Loucy (cell line): ENCODE results near the gene SKI.

ENCODE experiments used
- EZH2phosphoT487 ChIP-seq: fragments of 200-600 bp; IDR thresholded peaks from 2 replicates; pipeline ENCODE4 v1.6.1; 2018; ENCODE audit warnings: antibody characterized with exemption, mild to moderate bottlenecking, moderate library complexity, borderline replicate concordance
- TF ChIP-seq, protein P1 (sequence below): fragments of 200-600 bp; sonication (generic); conservative IDR thresholded peaks from 2 replicates; pipeline ENCODE4 v1.5.1; 2014; ENCODE audit warnings: mild to moderate bottlenecking, antibody characterized with exemption, low read length

GRCh38 chr1:2268285-2269056, 40.4 kb downstream of the SKI start:
- TF ChIP-seq, protein P1, sequence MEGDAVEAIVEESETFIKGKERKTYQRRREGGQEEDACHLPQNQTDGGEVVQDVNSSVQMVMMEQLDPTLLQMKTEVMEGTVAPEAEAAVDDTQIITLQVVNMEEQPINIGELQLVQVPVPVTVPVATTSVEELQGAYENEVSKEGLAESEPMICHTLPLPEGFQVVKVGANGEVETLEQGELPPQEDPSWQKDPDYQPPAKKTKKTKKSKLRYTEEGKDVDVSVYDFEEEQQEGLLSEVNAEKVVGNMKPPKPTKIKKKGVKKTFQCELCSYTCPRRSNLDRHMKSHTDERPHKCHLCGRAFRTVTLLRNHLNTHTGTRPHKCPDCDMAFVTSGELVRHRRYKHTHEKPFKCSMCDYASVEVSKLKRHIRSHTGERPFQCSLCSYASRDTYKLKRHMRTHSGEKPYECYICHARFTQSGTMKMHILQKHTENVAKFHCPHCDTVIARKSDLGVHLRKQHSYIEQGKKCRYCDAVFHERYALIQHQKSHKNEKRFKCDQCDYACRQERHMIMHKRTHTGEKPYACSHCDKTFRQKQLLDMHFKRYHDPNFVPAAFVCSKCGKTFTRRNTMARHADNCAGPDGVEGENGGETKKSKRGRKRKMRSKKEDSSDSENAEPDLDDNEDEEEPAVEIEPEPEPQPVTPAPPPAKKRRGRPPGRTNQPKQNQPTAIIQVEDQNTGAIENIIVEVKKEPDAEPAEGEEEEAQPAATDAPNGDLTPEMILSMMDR: no peak
- TF ChIP-seq EZH2phosphoT487: no peak
